ENCODE results near the gene EFCC1.

DNA sequence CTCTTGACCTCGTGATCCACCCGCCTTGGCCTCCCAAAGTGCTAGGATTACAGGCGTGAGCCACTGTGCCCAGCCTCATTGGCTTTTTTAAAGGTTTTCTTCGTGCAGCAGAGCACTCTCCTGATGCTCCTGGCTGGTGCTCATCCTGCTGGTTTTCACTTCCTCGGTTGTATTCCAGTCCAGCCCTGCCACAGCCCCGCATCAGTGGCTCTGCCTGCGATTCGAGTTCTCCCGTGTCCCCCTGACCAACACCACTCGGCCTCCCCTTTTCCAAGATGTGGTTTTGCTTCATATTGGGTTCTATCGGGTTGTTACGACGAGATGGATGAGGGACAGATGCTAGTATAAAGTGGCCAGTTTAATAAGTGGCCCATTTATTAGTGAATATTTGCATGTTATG lies 27.8 kb downstream of the EFCC1 start:
- no peak for TF ChIP-seq POLR2A (IDR thresholded peaks at IDR 0.05)
- no peak for TF ChIP-seq POLR2AphosphoS5 (IDR thresholded peaks at IDR 0.05)

Measured in gastroesophageal sphincter (tissue), 2 donors.